Smooth muscle cell of the brain vasculature (primary cell): Measurements from ENCODE around the gene OLFM4.

Experiments used
- DNase-seq: peaks from one replicate; pipeline ENCODE4 v3.0.0-alpha.2; 2012; ENCODE audit warnings: low read depth, low spot score

The OLFM4 gene

GRCh38 chr13:53014495-53015443 is 13.8 kb upstream of the OLFM4 start:
- DNase-seq: no peak

GRCh38 chr13:53015971-53016370 is 12.6 kb upstream of the OLFM4 start:
- no peak for DNase-seq

- DNase-seq: no peak
Observed at GRCh38 chr13:53017433-53017970, 11.1 kb upstream of the OLFM4 start.

GRCh38 chr13:53018690-53019647 is 9.6 kb upstream of the OLFM4 start:
- DNase-seq: no peak

GRCh38 chr13:53020764-53021335 is 7.8 kb upstream of the OLFM4 start:
- DNase-seq: no peak

GRCh38 chr13:53023246-53023645 is 5.4 kb upstream of the OLFM4 start:
- DNase-seq: no peak

- DNase-seq: no peak
Observed at GRCh38 chr13:53028063-53028462, 550 bp upstream of the OLFM4 start.

GRCh38 chr13:53032849-53033248 is 4.2 kb downstream of the OLFM4 start:
- DNase-seq: no peak

GRCh38 chr13:53038993-53039392 is 10.4 kb downstream of the OLFM4 start:
- no peak for DNase-seq

- no peak for DNase-seq
Observed at GRCh38 chr13:53041968-53042516, 13.4 kb downstream of the OLFM4 start.

- DNase-seq: no peak
Observed at GRCh38 chr13:53042877-53043276, 14.3 kb downstream of the OLFM4 start.

GRCh38 chr13:53043398-53043797 is 14.8 kb downstream of the OLFM4 start:
- no peak for DNase-seq

GRCh38 chr13:53045189-53045588 is 16.6 kb downstream of the OLFM4 start:
- DNase-seq: no peak

- DNase-seq: no peak
Observed at GRCh38 chr13:53048880-53049279, 20.3 kb downstream of the OLFM4 start.

GRCh38 chr13:53050151-53050550 is 21.5 kb downstream of the OLFM4 start:
- DNase-seq: no peak

- no peak for DNase-seq
Observed at GRCh38 chr13:53052675-53053074, 24.1 kb downstream of the OLFM4 start.

GRCh38 chr13:53054569-53054968 is 26.0 kb downstream of the OLFM4 start:
- no peak for DNase-seq

GRCh38 chr13:53058065-53058679 is 29.6 kb downstream of the OLFM4 start:
- no peak for DNase-seq

GRCh38 chr13:53060840-53061490 is 32.4 kb downstream of the OLFM4 start:
- DNase-seq: no peak

- no peak for DNase-seq
Observed at GRCh38 chr13:53064731-53065130, 36.1 kb downstream of the OLFM4 start.
